ENCODE measurements around the gene SLC12A7.

Gene SLC12A7

GRCh38 chr5:1077491-1078020 is 34.3 kb downstream of the SLC12A7 start:
- no peak for DNase-seq (ENCODE audit: low read depth in 2 of 2)

GRCh38 chr5:1077026-1077425 is 34.8 kb downstream of the SLC12A7 start:
- DNase-seq (ENCODE audit: low read depth in 2 of 2): no peak

- DNase-seq (ENCODE audit: low read depth in 2 of 2): no peak
Measured at GRCh38 chr5:1076406-1076805, 35.5 kb downstream of the SLC12A7 start.

DNA sequence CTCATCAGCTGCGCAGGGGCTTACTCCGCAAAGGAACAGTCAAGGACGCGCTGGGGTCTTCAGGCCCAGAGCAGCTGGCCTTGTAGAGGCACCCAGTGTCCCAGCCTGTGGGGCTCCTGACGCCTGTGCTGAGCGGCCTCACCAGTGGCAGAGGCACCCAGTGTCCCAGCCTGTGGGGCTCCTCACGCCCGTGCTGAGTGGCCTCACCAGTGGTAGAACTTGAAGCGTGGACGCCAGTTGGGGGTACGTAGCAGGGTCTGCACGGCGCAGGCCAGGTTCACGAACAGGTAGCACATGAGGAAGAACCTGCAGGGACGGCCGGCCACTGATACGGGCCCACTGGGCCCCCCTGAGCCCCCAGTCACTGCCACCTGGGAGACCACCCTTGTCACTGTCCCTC is 35.9 kb downstream of the SLC12A7 start:
- no peak for DNase-seq (ENCODE audit: low read depth in 2 of 2)

DNA sequence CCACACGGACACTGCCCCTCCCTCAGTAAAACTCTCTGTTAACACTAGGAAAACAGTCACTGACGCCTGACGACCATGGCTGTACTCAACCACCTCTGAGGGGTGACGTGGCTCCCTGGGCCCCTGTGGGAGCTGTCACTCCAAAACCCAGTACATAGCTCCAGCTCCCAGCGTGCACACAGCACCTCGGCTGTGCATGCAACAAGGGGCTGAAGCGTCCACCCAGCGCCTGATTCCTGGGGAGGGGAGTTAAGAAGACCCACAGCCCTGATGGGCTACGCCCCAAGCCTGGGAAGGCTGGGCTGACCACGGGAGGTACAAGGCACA is 36.3 kb downstream of the SLC12A7 start:
- DNase-seq (ENCODE audit: low read depth in 2 of 2): no peak

DNA sequence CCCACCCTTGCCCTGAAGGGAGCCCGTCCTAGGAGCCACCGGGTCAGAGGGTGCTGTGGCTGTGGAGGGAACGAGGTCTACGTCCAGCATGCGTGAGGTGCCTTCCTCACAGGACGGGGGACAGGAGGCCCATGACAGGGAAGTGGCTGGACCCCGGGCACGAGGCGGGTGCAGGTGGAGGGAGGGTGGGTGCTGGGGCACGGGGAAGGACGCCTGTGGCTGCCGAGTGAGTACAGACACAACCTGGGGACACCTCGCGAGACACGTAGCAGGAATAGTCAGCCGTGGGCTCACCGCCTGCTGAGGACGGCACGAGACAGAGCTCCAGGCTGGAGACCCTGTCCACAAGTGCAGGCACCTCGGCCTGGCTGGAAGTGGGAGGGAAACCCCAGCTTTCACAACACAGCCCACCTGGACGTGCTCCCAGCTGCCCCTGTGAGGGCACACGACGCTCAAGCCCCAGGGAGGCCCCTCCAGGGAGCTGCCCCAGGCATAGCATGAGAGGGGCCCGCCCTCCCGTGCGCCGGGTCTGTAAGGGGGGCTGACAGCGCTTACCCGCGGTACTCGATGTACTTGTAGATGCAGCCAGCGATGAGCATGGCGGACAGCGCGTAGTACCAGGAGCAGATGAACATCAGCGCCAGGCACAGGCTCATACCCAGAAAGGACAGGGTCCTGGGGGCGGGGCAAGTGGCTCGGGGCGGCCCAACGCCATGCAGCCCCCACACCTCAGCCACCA is 36.9 kb downstream of the SLC12A7 start:
- no peak for DNase-seq (ENCODE audit: low read depth in 2 of 2)

- DNase-seq (ENCODE audit: low read depth in 2 of 2): no peak
Measured at GRCh38 chr5:1074226-1074625, 37.6 kb downstream of the SLC12A7 start.

GRCh38 chr5:1073239-1074102 is 38.4 kb downstream of the SLC12A7 start:
- no peak for DNase-seq (ENCODE audit: low read depth in 2 of 2)

DNA sequence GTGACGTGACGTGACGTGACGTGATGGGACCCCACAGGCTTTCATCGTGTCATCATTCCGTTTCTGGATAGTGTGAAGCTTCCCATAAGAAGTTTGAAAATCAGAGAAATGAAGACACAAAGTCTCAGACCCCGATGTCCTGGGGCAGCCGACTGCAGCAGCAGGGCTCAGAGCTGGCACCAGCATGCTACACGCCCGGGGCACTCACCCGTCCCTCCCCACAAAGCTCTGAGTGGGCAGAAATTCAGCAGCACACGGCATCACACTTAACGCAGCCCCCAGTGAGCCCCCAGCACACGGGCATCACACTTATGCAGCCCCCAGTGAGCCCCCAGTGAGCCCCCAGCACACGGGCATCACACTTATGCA is 42.2 kb downstream of the SLC12A7 start:
- DNase-seq (ENCODE audit: low read depth in 2 of 2): no peak

DNA sequence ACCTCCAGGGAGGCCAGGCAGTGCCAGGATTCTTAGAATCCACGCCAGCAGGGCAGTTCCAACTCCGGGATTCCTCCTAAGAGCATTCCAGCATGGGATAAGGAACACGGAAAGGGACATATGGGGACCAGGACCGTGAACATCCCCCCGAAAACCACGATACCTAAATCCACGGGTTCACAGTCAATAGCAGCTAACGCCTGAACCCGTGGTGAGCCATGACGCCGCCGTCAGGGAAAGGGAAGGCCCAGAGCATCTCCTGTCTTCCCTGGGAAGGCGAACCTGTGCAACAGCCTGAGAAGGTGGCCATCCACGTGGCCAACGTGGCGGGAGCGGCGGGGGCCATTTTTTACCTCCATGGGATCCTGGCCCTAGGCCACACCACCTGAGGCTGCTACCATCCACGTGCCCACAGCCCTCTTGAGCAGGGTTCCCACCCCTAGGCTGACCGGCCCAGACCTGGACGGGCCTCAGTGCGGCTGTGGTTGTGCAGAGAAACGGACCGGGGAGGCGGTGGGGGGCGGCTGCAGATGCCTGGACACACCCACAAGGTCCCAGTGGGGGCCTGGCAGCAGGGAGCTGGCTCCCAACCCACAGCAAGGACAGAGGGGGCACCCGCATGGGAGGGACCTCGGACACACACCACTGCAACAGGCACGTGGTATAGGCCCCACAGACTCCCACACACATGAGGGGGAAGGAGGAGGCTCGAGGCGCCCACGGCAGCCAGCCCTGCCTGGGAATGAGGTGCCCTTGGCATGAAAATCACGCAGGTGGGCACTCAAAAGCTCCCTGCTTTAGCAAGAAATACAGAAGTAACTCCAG is 42.8 kb downstream of the SLC12A7 start:
- DNase-seq (ENCODE audit: low read depth in 2 of 2): no peak

- no peak for DNase-seq (ENCODE audit: low read depth in 2 of 2)
Measured at GRCh38 chr5:1068204-1068894, 43.5 kb downstream of the SLC12A7 start.

GRCh38 chr5:1067141-1068121 is 44.4 kb downstream of the SLC12A7 start:
- no peak for DNase-seq (ENCODE audit: low read depth in 2 of 2)

DNA sequence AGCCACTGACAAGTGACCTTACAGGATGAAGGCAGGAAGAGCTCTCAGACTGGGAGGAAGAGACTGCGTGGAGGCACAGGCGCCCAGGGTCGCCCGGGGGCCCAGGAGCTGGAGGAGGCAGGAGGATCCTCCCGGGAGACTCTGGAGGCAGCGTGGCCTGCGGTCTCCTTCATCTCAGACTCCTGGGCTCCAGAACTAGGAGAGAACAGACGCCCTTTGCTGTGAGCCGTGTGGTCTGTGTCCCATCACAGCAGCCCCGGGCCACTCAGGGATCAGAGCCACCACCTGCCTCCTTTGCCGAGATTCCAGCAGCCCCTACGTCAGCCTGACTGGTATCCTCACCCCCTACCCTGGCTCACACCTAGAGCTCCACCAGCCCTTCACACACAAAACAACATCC is 45.2 kb downstream of the SLC12A7 start:
- no peak for DNase-seq (ENCODE audit: low read depth in 2 of 2)

DNA sequence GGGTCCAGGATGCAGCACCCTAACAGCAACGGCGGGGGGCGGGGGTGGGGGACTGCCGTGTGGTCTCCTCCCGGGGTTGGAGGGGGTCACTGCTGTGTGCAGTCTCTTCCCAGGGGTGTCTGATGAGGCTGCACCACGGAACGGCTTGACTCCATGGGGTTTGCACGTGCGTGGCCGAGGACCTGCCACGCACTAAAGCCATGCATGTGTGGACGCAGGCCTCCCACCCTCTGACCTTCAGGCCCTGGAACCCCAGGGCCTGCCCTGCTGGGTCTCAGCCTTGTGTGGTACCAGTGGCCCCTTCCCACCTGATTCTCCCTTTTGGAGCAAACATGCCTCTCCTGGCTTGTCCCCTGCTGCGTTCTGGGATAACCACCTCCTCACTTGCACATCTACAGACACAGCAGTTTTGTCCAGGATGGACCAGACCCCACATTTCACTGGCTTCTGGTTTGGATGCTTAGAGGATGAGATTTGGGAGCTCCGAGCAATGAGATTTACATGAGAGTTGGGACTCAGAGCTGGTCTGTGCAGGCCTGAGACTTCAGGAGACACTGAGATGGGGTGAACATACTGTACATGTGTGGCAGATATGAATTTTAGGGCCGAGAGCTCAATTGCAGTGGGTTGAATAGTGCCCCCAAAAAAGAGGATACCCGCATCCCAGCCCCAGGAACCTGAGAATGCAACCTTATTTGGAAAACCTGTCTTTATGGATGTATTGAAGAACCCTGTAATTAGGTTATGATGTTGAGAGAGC is 45.8 kb downstream of the SLC12A7 start:
- DNase-seq (ENCODE audit: low read depth in 2 of 2): no peak

GRCh38 chr5:1065143-1065750 is 46.6 kb downstream of the SLC12A7 start:
- DNase-seq (ENCODE audit: low read depth in 2 of 2): no peak

GRCh38 chr5:1064383-1065142 is 47.3 kb downstream of the SLC12A7 start:
- no peak for DNase-seq (ENCODE audit: low read depth in 2 of 2)

GRCh38 chr5:1063661-1064382 is 48.0 kb downstream of the SLC12A7 start:
- no peak for DNase-seq (ENCODE audit: low read depth in 2 of 2)
